Daoy (cell line): ENCODE results near the gene PTN. TPM values are rescaled to one million over a fixed set of nuclear protein-coding genes. Genes with fewer than 3 reads are reported as not detected.
"Not testable (repeated sequence)": the region's sequence is repeated elsewhere in the genome, so short reads cannot be mapped to it uniquely, and the experiment has no call there.

Experiments used
- DNase-seq: peaks from one replicate; pipeline ENCODE4 v3.0.0-alpha.2; 2015; ENCODE audit warnings: low read depth
- total RNA-seq: library from RNA; depleted of rRNA; stranded (reverse); fragments of >200 nt; shearing (Covaris generic); gene quantifications from 2 replicates; pipeline ENCODE4 v1.2.3, GENCODE V29; 2014

Gene PTN
- total RNA-seq, 1 experiment from 2014 or later: 16.4 TPM

DNA sequence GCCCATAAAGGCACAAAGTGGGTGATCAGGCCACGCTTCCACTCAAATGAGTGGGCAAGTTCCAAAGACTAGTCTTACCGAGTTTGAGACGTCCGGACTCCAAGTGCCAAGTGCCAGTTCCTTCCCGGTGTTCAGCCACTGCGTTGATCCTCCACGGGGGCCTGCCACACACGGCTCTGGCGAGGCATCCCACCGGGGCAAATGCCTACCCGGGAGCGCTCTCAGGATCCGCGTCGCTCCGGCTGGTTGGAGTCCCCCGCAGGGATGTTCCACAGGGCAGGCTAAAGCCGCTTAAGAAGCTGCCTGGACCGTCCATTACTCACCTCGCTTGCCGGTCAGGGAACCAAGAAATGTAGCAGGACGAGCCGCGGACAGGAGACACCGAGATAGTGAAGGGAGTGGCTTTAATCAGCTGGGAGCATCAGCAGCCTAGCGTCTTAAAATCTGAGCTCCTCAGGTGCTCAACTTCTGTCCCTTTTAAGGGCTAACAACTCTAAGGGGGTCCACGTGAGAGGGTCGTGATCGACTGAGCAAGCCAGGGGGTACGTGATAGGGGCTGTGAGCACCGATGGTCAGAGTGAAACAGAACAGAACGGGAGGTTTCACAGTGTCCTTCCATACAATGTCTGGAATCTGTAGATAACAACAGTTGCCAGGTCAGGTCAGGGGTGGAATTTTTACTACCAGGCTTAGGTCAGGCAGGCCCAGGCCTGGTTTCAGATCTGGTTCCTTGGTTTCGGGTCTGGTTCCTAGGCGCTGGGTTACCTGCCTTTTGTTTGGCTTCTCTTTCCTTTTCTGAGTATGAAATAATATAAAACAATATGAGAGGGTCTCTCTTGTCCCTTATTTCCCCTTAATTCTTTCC is 75.3 kb downstream of the PTN start:
- DNase-seq: peak; percentile 4

DNA sequence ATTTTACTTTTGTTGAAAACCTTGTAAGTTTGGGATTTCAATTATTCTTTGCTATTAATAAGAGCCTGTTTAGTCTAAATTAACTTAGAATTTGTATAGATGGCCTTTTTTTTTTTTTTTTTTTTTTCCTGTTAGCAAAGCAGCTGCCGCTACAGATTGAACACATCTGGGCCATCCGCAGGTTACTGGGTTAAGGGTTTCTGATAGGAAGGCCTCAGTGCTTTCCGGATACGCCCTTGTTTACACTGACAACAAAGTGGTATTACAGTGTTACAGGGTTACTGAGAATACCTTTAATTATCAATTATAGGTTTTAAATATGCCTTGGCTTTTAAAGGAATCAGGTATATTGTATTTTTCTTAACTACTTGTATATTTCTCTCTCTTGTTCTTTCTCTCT is 76.8 kb downstream of the PTN start:
- no peak for DNase-seq

DNA sequence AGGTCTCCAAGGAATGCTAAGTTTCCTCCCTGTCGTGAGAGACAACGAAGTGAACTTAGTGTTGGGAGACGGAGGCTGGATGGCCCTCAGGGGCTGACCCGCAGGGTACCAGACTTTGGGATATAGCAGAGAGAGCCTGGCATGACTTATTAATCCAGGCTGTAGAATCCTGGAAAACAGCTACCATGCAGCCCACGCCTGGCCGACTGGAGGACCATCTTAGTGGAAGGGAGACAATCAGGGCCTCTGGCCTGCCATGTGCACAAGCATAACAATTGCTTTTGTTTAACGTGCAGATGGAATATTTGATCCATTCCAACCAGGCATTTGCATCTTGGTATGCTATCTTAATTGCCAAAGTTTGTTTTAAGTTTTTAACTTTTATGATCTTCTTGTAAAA is 78.1 kb downstream of the PTN start:
- DNase-seq: not testable (repeated sequence)

DNA sequence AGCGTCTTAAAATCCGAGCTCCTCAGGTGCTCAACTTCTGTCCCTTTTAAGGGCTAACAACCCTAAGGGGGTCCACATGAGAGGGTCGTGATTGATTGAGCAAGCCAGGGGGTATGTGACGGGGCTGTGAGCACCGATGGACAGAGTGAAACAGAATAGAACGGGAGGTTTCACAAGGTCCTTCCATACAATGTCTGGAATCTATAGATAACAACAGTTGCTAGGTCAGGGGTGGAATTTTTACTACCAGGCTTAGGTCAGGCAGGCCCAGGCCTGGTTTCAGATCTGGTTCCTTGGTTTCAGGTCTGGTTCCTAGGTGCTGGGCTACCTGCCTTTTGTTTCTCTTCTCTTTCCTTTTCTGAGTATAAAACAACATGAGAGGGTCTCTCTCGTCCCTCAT is 80.9 kb downstream of the PTN start:
- no peak for DNase-seq

DNA sequence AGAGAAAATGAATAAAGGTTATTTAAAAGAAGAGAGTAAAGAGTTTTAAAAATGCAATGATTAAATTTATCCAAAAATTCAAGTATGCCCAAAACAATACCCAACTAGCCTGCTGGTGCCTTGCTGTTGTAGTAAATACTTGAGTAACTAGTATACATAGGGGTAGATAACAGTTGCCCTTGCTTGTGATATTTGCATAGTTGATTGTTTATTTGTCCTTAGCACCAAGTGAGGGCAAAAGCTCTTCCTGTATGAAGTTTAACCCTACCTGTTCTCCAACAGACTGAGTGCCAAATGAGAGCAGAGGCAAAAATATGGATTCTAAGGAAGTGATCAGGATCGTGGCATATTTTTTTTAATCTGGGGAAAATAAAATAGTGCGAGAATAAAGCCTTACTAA is 85.0 kb downstream of the PTN start:
- no peak for DNase-seq

DNA sequence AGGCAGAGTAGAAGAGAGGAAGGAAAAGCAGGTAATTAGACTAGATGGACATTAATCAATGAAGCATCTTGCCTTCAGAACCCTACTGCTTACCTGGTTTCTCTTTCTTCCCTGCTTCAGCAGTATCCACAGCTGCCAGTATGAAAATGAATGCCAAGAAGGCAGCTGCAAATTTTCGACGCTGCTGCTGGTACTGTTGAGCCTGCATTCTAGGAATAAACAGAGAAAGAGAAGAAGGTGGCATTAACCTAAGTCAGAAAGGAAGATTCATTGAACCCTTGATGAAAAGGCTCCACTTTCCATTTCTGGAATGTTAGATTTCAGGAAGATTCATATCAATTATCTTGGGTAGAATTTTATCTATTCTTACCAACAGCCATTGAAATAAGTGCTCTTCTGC is 88.8 kb downstream of the PTN start:
- no peak for DNase-seq

DNA sequence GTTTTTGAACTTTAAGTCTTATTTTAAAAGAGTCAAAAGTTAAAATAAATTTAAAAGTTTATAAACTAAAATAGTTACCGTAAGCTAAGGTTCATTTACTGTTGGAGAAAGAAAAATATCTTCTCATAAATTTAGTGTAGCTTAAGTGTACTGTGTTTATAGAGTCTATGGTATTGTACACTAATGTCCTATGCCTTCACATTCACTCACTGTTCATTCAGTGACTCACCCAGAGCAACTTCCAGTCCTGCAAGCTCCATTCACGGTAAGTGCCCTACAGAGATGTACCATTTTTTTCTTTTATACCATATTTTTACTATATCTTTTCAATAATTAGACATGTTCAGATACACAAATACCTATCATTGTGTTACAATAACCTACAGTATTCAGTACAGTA is 97.6 kb downstream of the PTN start:
- DNase-seq: no peak

DNA sequence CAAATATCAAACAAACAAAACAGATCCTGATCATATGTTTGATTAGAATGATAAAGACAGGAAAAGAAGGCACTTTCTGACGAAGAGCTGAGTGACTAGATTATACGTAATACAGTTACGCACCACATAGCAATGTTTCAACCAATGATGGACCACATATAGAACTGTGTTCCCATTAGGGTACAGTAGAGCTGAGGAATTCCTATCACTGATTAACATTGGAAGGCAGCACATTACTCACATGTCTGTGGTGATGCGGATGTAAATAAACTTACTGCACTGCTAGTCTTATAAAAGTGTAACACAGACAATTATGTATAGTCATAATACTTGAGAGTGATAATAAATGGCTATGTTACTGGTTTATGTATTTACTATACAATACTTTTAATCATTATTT is 98.3 kb downstream of the PTN start:
- DNase-seq: no peak

DNA sequence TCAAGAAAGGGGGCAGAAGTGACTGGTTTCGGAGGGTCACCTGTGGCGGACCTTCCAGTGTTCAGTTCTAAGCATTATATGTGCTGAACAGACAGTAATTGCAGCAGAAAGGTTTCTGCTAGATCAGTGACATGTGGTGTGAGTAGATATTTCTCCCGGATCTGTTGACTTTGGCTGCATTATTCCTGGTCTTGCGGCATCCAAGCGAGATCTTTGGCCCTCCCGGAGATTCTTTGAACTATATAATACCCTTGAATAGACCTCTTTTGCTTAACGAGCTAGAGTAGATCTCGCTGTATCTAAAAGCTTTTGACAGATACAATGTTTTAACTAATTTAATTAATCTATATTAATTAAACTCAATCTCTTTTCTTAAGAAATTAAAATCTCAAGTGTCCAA is 99.8 kb downstream of the PTN start:
- no peak for DNase-seq

DNA sequence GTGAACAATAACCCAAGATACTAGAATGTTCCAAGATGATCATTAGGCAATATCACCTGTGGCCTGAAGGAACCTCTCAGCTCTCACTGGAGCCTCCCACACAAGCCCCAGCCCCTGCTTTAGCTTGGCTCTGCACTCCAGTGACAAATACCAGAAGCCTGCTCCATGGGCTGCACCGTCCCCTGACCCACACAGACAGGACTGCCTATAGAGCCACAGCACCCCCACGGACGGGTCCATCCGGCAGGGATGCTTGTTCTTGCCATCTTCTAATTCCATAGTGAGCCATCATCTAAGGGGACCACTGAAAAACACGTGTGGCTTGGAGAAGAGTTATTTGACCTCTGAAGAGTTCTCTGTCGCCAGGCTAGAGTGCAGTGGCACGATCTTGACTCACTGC is 100.9 kb downstream of the PTN start:
- no peak for DNase-seq

DNA sequence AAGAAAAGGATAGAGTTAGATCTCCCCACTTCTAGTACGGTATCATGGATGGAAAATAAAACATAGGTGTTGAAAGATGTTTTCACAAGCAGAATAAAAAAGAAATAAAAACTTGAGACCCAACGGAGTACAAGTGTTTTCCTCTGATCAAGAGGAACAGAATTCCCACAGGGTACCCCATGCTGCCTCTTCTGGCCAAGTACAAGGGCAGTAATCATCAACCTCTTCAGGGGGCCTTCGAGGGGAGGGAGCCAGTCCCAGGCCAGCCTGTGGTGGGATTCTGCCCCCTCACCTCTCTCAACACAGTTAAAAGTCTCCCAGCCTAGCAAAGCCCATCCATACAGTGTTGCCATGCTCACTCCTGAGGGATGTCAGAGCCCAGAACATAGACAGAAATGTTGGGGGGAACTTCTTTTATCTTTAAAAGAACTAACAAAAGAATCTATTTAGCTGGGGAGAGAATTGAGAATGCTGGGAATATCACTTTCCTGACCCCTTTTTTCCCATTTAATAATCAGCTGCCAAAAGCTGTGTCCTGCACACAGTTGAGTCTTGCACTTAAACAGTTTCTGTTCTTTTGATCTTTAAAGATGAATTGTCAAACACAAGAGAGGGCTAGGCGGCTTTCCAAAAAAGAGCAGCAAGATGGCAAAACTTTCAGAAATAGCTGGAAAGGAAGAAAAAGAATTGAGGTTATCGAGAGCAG is 101.7 kb downstream of the PTN start:
- DNase-seq: no peak

DNA sequence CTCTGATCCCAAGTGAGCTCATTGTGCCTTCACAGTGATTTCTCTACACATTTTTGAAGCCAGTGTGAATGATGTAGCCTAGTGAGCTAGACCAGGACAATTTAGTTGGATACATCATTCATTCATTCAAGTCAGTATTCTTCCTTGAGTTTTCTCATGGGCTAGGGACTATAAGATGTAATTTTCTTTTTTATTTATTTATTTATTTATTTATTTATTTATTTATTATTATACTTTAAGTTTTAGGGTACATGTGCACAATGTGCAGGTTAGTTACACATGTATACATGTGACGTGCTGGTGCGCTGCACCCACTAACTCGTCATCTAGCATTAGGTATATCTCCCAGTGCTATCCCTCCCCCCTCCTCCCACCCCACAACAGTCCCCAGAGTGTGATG is 104.3 kb downstream of the PTN start:
- not testable (repeated sequence) for DNase-seq

DNA sequence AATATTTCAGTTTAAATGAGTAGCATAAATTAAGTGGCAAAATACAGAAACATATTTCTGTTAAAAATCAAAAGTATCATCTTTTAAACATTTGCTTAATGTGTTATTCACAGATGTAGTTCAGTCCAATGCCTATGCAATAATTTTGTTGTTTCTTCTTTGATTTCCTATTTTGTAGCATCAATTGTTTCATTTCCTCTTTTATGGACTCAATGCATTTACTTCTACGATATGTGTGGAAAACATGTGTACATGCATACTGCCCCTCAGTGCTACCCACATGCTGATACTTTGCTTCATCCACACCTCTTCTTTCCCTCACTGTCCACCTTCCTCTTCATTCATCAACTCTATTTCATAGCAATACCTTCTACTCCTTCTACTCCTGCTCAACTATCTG is 108.1 kb downstream of the PTN start:
- no peak for DNase-seq

DNA sequence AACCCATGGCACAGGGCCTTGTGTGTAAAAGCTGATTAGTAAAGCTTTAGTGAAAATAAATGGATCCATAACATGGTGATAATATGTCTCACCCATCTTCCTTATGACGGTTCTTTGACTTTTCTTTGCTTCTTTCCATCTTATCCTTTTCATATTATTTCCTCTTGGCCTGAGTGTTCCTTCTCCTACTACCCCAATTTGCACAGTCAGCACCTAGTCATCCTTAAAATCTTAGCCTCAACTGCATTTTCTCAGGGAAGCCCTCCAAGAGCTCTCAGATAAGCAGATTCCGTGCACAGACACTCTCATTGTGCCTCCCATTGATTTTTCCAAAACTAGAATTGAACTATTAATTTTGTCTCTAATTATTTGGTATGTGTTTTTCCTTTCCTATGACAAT is 112.4 kb downstream of the PTN start:
- DNase-seq: no peak

DNA sequence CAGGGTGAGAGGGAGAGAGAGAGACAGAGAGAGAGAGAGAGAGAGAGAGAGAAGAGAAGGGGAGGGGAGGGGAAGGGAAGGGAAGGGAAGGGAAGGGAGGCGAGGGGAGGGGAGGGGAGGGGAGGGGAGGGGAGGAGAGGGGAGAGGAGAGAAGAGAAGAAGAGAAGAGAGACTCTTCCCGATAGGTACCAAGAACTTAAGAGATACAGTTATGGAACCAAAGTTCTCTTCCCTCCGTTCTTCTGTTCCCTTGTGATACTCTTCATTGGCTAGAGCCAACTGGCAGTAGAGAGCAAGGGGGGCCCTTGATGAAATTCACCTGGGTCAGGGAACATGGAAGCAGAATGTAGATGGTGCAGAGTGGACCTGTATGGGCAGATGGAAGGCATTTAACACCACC is 122.1 kb downstream of the PTN start:
- no peak for DNase-seq

DNA sequence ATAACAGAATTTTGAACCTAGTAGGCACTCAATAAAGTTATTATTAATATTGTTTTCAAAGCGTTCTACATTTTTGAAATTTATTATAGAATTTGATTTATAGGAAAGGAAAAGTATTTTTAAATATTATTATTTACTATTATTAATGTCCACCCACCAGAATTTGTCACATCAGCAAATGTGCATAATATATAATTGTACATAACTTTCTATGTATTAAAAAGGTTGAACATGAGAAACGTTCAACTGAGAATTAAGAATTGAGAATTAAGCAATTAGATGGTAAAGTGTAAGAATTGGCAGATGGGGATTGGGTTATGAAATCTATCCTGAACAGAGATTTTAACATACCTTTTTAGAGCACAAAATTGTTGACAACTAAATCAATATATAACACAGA is 129.8 kb downstream of the PTN start:
- no peak for DNase-seq

DNA sequence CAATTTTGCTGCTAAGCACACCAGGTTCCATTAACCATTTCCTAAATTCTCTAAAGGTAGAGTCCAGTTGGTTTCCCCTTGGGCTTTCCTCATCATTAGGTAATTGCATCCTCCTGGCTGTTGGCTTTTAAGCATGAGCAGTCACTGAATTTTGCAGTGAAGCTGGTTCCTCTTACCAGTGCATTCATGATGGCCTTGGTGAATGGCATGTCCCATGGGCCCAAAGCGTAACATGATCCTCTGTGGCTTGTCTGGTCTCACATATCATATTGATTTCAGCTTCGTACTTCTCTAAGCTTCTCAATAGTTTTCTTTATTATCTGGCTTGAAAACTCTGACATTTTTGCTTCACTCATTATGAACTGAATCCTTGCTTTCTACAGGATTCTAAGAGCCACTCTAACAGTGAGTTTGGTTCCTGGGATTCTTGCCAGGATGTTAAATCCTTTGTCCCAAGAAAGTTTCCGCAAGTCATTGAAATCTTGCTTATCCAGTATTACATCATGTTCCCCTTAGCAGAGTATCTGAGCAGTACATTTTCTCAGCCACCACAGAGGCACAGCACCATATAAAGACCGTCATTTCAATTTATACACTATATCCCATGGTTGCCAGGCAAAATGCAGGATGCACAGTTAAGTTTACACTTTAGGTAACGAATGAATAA is 134.2 kb downstream of the PTN start:
- no peak for DNase-seq

DNA sequence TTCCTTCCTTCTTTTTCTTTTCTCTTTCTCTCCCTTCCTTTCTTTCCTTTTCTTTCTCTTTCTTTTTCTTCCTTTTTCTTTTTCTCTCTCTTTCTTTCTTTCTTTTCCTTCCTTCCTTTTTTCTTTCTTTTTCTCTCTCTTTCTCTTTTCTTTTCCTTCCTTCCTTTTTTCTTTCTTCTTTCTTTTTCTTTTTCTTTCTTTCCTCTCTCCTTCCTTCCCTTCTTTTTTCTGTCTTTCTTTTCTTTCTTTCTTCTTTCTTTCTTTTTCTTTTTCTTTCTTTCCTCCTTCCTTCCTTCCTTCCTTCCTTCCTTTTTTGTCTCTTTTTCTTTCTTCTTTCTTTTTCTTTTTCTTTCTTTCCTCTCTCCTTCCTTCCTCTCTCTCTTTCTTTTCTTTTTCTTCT is 136.8 kb downstream of the PTN start:
- DNase-seq: no peak

DNA sequence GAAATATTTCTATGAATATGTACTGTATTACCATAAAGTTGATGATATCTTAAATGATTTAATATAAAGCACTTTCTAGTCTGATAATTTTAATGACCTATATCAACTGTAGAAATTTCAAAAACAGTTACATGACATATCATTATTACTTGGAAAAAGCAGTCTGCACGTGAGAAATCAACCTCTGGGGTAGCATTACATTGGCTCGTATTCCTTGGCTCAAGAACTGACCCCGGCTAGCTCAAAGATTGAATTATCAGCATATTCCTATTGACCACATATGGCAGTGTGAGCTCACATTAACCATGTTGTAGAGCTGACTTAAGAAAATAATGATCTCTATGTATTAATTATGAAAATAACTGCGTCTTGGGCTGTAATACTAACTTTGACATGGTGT is 139.3 kb downstream of the PTN start:
- DNase-seq: no peak

DNA sequence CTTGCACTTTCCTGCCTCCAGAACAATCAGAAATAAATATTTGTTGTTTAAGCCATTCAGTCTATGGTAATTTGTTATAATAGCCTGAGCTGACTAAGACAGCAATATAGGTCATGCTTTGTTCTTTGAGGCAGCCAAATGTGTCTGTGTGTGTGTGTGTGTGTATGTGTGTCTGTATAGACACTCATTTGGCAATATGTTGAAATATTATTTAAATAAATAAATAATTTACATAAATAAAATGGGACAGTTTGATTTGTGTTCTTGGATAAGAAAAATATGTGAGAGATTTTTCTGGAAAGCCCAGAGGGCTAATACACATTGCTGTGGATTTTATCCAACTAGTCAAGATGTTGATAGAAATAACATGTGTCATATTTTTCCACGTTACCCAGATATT is 140.2 kb downstream of the PTN start:
- DNase-seq: no peak

DNA sequence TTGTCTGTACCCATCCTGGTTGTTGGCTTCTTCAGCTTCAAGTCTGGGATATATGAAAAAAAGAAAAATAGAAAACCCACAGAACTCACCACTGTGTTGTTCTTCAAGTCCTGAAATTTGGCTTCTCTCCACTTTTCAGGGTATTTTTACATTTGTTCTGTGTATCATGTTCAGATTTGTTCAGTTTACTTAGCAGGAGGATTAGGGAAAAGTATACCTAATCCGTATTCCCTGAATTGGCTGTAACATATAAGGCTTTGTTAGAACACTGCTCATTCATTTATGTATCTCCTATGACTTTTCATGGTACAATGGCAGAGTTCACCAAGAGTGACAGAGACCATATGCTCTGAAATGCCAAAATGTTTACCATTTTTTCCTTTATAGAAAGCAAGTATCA is 146.9 kb downstream of the PTN start:
- DNase-seq: no peak

DNA sequence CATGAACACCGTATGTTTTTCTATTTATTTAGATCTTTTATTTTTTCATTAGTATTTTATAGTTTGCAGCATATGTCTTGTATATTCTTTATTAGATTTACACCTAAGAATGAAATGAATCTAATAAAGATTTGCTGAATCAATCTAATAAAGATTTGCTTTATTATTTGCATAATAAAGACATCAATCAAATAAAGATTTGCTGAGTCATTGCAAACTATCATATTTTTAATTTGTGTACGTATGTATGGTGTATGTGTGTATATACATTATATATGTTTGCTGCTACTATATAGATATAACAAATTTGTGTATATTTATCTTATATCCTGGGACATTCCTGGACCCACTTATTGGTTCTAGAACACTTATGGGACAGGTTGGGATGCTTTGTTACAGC is 147.5 kb downstream of the PTN start:
- no peak for DNase-seq

DNA sequence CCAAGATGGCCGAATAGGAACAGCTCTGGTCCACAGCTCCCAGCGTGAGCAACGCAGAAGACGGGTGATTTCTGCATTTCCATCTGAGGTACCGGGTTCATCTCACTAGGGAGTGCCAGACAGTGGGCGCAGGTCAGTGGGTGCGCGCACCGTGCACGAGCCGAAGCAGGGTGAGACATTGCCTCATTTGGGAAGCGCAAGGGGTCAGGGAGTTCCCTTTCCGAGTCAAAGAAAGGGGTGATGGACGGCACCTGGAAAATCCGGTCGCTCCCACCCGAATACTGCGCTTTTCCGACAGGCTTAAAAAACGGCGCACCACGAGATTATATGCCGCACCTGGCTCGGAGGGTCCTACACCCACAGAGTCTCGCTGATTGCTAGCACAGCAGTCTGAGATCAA is 161.9 kb downstream of the PTN start:
- not testable (repeated sequence) for DNase-seq
